Stimulated activated CD8-positive, alpha-beta memory T cell treated with anti-CD3 and anti-CD28 coated beads, Interleukin-15, amount 100 ng/mL, for 1 hour (primary cell): ENCODE measurements around the gene LEP.

ENCODE experiments used
- DNase-seq: peaks from one replicate; pipeline ENCODE4 v3.0.0-alpha.2; 2020; ENCODE audit warnings: low read depth

The LEP gene

GRCh38 chr7:128244861-128245260, 3.8 kb downstream of the LEP start:
- DNase-seq: no peak

GRCh38 chr7:128247108-128247507, 6.0 kb downstream of the LEP start:
- no peak for DNase-seq

GRCh38 chr7:128247640-128248194, 6.6 kb downstream of the LEP start:
- no peak for DNase-seq

GRCh38 chr7:128251337-128251736, 10.3 kb downstream of the LEP start:
- no peak for DNase-seq

- DNase-seq: no peak
Measured at GRCh38 chr7:128253701-128254100, 12.6 kb downstream of the LEP start.

- no peak for DNase-seq
Measured at GRCh38 chr7:128254470-128254869, 13.4 kb downstream of the LEP start.

- no peak for DNase-seq
Measured at GRCh38 chr7:128255271-128255670, 14.2 kb downstream of the LEP start.

- DNase-seq: no peak
Measured at GRCh38 chr7:128257458-128257857, 16.4 kb downstream of the LEP start.

GRCh38 chr7:128259131-128260061, 18.3 kb downstream of the LEP start:
- DNase-seq: no peak

- no peak for DNase-seq
Measured at GRCh38 chr7:128260069-128260795, 19.2 kb downstream of the LEP start.

- DNase-seq: no peak
Measured at GRCh38 chr7:128262273-128263028, 21.4 kb downstream of the LEP start.

GRCh38 chr7:128263420-128263819, 22.3 kb downstream of the LEP start:
- DNase-seq: no peak

GRCh38 chr7:128264477-128264876, 23.4 kb downstream of the LEP start:
- no peak for DNase-seq

GRCh38 chr7:128265156-128265905, 24.3 kb downstream of the LEP start:
- no peak for DNase-seq

- no peak for DNase-seq
Measured at GRCh38 chr7:128265906-128266300, 24.8 kb downstream of the LEP start.

GRCh38 chr7:128266529-128266882, 25.4 kb downstream of the LEP start:
- no peak for DNase-seq

- no peak for DNase-seq
Measured at GRCh38 chr7:128266883-128267594, 26.0 kb downstream of the LEP start.

- no peak for DNase-seq
Measured at GRCh38 chr7:128267595-128267924, 26.5 kb downstream of the LEP start.

GRCh38 chr7:128268233-128268632, 27.2 kb downstream of the LEP start:
- no peak for DNase-seq

- DNase-seq: no peak
Measured at GRCh38 chr7:128270826-128271272, 29.8 kb downstream of the LEP start.

- DNase-seq: no peak
Measured at GRCh38 chr7:128271471-128271941, 30.4 kb downstream of the LEP start.
